ENCODE results near the gene IRGQ.
A peak's percentile ranks its signal among the peaks of the same experiment; 100 is the strongest.
"Not testable (repeated sequence)": the region's sequence is repeated elsewhere in the genome, so short reads cannot be mapped to it uniquely, and the experiment has no call there.

IRGQ gene

DNA sequence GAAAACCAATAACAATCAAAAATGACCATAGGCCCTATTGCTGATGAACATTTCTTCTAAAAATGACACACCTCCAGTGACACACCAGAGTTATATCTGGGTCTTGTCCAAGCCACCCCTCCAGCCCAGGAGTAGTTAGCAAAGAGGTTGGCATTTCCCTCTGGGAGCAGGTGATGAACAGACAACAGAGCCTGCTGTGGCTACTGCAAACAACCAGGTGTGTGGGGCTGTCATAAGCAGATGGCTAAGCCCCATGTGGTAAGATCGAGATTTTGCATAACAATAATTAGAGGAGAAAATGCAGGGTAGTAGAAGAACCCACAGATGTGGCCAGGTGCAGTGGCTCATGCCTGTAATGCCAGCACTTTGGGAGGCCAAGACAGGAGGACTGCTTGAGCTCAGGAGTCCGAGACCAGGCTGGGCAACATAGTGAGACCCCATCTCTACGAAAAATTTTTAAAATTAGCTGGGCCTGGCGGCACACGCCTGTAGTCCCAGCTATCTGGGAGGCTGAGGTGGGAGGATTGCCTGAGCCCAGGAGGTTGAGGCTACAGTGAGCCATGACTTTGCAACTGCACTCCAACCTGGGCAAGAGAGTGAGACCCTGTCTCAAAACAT is 25.7 kb downstream of the IRGQ start:
- no peak for DNase-seq

DNA sequence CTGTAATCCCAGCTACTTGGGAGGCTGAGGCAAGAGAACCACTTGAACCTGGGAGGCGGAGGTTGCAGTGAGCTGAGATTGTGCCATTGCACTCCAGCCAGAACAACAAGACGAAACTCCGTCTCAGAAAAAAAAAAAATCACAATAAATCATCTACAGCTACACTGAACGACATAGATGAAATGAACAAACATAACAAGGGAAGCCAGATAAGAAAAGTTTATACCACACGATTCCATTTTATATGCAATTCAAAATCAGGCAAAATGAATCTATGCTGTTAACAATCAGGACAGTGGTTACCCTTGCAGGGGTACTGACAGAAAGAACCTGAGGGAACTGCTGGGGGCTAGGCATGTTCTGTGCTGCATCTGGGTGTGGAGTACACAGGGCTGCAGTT is 26.3 kb downstream of the IRGQ start:
- no peak for DNase-seq

DNA sequence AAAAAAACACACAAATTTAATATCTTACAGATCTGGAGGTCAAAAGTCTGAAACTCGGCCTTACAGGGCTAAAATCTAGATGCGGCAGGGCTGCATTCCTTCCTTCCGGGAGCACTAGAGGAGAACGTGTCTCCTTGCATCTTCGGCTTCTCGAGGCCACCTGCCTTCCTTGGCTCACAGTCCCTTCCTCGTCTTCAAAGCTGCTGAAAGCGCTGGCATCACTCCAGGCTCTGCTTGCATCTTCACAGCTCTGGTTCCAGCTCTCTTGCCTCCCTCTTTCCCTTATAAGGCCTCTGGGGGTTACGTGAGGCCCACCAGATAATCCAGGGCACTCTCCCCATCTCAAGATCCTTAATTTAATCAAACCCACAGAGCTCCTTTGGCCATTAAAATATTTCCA is 31.1 kb downstream of the IRGQ start:
- no peak for DNase-seq

DNA sequence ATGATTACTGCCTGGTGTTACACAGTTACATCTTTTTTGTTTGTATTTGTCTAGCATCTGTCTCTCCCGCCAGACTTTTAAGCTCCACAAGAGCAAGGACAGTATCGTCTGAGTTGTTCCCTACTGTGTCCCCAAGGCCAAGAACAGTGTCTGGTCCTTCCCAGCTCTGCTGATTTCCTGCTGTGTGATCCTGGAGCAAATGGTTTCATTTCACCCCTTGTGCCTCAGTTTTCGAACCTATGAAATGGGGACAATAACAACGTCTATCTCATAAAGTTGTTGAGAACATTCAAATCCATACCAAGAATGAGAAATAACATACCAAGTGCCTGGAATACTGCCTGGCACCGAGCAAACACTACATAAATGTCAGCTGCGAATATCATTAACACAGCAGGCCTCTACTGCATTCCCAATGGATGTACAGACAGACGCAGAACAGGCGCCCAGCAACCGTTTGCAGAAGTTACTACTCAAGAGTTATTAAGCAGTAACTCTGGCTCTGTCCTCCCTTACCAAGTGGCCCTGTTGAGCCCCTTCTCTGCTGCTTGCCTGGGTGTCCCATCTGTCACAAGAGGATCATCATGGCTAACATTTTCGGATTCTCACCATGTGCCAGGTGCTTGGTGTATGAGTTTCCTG is 32.0 kb downstream of the IRGQ start:
- no peak for DNase-seq

DNA sequence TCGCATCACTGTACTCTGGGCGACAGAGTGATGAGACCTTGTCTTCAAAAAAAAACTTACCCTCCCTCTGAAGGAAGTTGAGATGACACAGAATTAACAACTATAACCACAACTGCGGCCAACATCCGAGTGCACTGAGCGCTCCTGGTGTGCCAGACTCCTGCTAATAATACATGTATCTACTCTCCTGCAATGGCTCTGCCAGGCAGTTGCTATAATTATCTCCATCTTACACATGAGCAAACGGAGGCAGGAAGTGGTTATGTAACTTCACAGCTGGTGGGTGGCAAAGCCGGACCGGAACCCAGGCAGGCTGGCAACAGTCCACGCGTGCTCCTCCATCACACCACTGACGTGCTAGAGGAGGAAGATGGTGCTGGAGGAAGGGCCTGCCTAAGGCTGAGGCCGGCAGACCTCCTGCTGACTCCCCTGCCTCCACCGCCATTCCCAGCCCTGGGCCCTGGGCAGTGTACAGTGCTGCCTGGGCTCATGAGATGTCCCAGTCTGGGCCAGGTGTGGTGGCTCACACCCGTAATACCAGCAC is 33.2 kb downstream of the IRGQ start:
- DNase-seq = peak; percentile 82

DNA sequence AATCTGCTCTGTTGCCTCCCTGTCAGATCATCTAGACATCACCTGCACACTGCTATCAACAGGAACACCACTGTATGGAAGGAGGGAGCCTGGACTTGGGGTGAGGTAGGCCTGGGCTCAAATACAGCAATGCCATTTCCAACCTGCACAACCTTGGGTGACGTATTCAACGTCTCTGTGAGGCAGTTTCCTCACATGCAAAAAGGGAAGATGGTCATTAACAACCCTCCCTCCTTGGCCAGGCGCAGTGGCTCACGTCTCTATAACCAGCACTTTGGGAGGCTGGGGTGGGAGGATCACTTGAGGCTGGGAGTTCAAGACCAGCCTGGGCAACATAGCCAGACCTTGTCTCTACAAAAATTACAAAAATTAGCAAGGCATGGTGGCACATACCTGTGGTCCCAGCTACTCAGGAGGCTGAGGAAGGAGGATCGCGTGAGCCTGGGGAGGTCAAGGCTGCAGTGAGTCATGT is 33.7 kb downstream of the IRGQ start:
- DNase-seq = peak in 1 of 2 donors; percentile 25

DNA sequence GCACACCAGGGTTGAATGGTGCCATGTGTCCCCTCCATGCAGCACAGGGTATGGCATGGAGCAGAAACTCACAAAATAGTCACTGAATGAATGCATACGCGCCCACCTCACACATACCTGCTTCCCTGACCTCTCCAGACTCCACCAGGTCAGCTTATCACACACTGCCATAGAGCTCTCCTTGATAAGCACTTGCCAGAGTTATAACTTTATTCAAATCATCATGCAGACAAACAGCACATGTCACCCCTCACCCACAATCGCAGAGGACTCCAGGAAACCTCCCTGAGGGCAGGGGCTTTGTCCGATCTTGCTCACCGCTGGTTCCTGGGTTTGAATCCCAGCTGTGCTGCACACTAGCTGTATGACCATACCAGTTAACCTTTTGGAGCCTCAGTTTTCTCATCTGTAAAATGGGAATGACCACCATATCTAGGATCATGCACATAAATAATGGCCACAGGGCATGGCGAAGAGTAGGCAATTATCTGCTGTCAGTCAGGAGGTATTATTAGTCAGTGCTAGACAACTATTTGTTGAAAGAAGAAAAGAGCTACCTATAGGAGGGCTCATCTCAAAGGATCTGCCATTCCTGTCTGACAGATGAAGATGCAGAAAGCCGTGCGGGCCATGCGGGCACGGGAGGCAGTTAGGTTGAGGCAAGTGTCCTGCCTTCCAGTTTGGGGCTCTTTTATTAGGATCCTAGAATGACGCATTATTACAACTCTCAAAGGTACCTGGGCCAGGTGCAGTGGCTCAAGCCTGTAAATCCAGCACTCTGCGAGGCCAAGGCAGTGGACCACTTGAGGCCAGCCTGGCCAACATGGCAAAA is 34.6 kb downstream of the IRGQ start:
- DNase-seq = no peak

DNA sequence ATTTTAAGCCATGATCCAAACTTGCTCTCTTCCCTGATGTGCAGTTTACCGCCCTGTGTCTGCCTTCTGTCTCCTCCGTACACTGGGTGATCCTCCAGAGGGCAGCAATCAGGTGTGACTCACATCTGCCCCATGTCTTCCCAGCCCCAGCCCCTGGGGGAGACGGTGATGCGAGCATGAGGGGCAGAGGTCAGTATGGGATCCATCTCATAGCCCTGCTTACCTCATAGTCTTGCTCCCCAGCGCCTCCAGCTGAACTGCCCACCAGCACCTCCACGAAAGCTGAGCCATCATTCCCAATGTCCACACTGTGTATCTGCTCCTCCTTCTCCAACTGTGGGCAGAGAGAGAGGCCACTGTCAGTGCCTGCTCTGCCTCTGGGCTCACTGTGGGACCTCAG is 35.2 kb downstream of the IRGQ start:
- DNase-seq = peak in 1 of 2 donors; percentile 56

DNA sequence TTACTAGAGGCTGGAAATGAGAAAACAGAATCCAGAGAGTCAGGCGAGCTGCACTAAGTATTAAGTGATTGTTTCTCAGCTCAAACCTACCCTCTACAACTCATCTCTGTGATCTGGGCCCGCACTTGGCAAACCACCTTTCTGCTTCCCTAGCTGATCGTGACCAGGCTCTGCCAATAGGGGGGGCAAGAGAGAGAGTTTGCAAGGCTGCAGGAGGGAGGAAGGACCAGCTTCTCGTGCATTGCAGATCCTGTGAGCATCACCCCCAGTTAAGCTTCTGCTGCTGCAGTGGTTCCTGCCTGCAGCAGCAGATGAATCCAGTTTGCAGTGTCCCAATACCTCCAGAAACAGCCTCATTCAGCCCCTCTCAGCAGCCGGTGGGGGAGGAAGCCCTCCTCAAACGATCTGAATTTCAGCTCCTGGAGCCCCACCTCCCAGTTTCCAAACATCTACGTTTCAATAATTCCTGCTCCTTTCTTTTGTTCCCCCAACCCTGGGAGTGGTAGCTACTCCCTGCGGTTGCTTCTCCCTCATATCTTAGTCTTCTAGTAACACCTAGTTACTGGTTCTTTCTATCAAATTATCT is 40.7 kb downstream of the IRGQ start:
- DNase-seq = peak; percentile 64 to 93

DNA sequence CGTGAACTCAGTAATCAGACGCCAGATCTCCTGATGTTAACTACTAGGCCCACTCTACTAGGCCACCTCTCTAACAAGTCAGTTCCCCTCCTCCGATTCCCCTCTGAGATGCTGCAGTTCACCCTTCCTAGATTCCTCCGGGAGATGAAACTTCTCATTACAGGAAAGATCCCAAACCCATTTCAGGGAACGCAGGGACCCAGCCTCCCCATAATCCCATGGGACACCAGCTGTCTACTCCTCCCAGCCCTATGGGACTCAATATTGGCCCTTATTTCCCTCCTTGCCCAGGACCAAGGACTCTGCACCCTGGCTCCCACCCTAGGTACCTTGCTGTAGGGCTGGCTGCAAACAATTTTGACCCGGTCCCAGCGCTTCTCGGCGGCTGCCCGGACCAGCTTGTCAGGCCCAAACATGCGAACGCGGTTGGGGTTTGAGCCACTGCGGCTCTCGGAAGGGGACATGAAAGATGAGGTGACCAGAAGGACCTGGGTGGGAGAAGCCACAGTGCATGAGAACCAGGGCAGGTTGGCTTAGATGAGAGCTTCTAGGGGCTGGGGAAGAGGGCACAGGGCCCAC is 41.5 kb downstream of the IRGQ start:
- DNase-seq = no peak

DNA sequence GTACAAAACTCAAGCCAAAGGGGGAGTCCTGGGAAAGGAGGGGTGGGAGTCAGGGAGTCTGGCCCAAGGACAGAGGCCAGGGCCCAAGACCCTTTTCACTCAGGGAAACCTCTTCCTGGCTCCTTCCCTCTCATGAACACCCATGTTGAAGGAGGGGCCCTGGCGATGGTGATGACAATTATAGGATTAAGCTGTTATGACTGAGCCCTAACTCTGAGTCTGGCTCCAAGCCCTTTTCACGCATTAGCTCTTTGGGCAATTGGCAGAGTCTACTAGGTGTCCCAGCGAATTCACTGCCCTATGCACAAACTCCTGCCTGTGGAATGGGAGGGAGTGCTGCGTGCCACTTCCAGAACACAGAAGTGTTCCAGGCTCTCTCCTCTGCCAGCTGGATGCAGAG is 42.3 kb downstream of the IRGQ start:
- no peak for DNase-seq

DNA sequence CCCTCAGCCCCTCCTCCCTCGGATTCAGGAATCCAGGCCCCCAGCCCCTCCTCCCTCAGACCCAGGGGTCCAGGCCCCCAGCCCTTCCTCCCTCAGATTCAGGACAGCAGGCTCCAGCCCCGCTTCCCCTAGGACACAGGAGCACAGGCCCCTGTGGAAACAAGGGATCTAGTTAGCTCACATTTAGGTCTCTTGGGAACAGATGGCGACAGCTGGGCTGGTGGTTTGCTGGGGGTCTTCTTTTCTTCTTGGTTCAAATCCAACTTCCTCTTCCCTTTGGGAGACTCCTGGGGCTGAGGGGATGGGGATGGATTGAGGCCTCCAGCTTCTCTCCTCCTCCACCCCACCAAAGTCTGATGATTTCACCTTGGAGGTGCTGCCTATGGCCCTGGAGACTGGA is 43.3 kb downstream of the IRGQ start:
- DNase-seq = no peak

DNA sequence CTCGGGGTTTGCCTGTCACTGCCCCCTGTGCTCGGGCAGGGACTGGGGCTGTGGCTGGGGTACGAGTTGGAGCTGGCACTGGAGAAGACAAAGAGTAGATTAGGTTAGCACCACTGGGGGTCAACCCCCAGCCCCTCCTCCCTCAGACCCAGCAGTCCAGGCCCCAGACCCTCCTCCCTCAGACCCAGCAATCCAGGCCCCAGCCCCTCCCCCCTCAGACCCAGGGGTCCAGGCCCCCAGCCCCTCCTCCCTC is 43.8 kb downstream of the IRGQ start:
- DNase-seq = no peak

DNA sequence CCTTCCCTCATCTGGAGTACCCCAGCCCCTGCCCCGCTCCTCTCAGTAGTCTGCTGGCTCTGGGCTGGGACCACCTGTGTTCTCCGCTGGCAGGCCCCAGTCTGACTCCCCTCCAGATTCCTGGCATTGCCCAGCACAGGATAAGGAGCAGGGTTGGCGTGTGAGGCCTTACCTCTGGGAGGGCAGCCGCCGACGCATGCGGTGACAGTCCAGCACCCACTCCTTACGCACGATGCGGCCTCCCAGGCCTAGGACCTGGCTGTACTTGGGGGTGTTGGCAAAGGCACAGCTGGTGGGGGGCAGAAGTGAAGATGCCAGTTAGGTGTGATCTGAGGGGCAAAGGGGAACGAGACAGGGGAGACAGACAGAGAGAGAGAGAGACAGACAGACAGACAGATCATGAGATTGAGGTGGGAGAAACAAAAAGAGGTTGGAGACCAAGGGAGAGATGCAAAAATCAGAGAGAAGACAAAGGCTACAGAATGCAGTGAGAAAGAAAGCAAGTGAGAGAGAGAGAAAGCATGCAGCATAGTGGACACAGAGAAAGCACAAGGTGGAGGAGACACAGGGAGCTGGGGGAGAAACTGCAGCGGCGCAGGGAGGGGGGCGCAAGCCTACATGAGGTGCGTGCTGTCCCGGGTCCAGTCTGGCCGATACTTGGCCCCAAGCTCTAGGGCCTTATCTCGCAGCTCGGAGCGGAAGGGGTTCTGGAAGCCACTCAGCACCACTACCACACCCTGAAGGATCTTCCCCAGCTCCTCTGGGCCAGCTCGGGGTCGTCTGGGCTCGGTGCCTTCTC is 44.3 kb downstream of the IRGQ start:
- DNase-seq = no peak

DNA sequence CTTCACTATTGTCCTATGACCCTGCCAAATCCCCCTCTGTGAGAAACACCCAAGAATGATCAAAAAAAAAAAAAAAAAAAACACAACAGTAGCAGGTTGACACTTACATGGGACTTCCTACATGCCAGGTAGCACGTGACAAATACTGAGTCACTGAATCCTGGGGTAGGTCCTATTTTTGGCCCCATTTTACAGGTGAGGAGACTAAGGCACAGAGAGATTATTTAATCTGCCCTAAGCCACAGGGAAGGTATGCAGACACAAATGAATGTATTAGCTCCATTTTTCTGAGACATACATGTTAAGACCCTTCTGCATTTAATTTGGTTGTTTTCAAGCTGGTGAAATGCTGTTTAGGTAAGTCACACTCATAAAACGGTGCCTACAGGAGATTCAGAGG is 47.2 kb downstream of the IRGQ start:
- DNase-seq = no peak

DNA sequence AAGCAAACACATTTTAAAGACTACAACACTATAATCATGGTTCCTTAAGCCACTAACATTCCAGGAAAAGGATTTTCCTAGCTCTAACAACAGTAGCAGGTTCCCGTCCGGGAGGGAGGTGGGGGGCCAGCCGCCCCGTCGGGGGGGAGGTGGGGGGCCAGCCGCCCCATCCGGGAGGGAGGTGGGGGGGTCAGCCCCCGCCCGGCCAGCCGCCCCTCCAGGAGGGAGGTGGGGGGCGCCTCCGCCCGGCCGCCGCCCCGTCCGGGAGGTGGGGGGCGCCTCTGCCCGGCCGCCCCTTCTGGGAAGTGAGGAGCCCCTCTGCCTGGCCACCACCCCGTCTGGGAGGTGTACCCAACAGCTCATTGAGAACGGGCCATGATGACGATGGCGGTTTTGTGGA is 48.0 kb downstream of the IRGQ start:
- not testable (repeated sequence) for DNase-seq

DNA sequence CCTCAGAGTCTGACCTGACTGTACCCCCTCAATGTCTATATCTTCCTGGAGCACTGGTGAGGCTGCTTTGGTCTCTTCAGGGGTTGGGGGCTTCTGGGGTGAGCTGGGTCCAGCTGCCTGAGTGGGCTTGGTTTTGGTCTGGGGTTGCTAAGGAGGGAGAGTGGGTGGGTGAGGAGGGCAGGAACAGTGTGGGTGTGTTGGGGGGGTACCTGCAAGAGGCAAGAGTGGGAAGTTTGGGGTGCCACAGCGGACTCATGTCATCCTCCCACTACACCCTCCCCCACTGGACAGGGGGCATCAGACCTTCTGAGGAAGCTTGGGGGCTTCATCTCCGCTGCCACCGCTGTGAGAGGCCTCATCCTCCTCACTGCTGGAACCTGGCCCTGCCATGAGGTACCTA is 49.4 kb downstream of the IRGQ start:
- DNase-seq = no peak

DNA sequence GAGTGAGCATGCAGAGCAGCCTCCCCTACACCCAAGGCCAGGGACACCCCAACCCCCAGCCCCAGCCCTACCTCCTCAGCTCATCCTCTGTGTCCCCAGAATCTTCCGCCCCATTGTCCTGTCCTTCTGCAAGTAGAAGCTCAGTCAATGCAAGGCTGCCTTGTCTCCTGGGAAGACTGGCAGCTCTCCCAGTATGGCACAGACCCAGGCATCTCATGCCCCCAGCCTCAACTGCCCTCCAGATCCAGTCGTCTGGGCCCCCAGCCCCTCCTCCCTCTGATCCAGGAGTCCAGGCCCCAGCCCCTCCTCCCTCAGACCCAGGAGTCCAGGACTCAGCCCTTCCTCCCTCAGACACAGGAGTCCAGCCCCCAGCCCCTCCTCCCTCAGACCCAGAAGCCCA is 50.0 kb downstream of the IRGQ start:
- no peak for DNase-seq

DNA sequence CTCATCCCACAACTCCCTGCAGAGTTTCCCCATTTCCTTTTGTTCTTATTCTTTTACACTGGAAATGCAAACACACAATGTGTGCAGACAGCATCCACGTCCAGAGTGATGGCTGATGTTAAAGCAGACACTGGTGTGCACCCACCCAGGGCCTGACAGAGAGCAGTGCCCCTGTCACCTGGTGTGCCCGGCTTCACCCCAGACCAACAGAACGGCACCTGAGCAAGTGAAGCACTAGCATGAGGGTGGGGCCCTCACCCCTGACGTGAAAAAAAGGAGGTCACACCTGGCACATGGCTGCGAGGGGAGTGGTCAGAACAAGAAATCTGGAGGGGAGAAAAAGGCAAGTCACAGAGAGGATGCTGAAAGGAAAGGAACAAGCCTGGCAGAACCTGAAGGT is 50.7 kb downstream of the IRGQ start:
- no peak for DNase-seq

DNA sequence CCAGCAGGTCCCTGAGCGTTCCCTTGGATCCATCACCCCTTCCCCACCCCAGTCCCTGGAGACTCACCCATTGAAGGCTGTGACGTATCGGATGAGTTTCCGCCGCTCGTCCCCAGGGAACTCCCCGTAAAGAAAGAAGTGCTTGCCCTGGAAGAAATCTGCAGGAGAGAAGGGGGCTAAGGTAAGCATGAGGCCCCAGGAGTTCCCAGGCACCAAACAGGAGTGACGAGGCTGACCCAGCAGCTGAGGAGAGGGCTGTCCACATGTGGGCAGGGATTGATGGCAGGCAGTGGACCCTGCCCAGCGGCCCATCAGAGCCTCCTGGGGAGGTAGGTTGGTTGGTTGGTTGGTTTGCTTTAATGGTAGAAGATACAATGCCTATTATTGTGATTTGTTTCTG is 51.9 kb downstream of the IRGQ start:
- no peak for DNase-seq

DNA sequence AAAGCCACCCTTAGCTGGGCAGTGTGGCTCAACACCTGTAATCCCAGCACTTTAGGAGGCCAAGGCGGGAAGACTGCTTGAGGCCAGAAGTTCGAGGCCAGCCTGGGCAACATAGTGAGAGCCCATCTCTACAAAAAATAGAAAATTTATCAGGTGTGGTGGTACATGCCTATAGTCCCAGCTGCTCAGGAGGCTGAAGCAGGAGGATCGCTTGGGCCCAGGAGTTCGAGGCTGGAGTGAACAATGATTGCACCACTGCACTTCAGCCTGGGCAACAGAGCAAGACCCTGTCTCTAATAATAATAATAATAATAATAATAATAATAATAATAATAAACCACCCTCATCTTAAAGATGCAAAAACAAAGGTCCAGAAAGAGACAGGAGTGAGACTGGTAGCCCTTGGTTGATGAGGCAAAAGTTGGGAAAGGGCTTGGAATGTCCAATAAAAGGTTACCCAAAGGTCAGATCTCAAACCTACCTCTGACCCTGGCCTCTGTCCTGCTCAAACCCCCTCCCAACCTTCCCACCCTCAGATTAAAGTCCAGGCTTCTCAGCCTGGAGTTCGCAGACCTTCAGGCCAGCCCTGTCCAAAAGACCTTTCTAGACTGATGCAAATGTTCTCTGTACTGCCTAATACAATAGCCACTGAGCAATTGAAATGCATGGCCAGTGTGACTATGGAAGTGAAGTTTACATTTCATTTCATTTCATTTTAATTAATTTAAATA is 53.8 kb downstream of the IRGQ start:
- no peak for DNase-seq

DNA sequence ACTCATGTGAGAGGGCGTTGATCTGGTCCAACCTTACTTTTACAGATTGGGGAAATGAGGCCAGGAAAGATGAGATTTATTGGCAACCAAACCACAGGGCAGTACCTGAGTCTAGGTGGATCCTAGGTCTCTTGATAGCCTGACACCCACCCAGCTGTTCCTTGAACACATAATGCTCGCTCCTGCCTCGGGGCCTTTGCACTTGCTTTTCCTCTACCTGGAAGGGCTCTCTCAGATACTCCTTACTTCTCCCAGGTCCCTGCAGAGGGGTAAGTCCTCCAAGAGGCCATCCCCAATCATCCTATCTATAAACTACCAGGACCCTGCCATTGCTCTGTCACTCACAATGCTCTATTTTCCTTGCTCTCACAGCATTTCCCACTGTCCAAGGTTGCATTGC is 55.6 kb downstream of the IRGQ start:
- no peak for DNase-seq

All from inflammatory macrophage treated with lipopolysaccharide for 1 hour (primary cell).